GM13976 (cell line): ENCODE results near the gene UGGT1.
"Not testable (repeated sequence)": the region's sequence is repeated elsewhere in the genome, so short reads cannot be mapped to it uniquely, and the experiment has no call there.

ENCODE experiments used
- DNase-seq: peaks from one replicate; pipeline ENCODE4 v3.0.0; 2012; ENCODE audit warnings: low spot score
- in situ Hi-C: fragments of 300-500 bp; cut with MboI; formaldehyde crosslinking; loops from one replicate; pipeline ENCODE4 v1.12.0; 2022; ENCODE audit warnings: low sequenced_read_pairs, mixed read lengths, inconsistent platforms; ENCODE audit not compliant: unreplicated experiment
- TF ChIP-seq, protein P1 (sequence below): IDR thresholded peaks from 2 replicates; pipeline ENCODE4 v1.5.1; 2012; ENCODE audit warnings: borderline replicate concordance, mild to moderate bottlenecking; ENCODE audit not compliant: insufficient read depth; ENCODE audit errors: extremely low read depth, missing control alignments, control extremely low read depth

The UGGT1 gene

DNA sequence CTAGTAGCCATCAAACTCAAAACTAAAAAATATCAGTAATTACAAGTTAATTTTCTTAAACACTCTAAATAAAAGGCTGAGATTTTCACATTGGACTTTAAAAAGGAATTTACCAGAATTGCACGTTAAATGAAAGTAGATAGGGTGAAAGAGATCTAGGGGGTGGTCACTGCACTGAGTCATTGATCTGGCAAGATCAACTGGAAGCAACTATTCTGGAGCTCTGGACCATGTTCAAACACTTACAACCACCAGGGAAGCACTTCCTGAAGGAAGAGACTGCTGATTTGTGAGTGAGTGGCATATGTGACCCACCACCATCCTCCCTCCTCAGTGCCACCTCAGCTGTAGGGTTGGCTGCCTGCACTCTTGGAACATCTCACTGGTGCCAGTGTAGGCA is 111.8 kb downstream of the UGGT1 start:
- no peak for DNase-seq
- in situ Hi-C loops, result no loop called here
- TF ChIP-seq, protein P1, sequence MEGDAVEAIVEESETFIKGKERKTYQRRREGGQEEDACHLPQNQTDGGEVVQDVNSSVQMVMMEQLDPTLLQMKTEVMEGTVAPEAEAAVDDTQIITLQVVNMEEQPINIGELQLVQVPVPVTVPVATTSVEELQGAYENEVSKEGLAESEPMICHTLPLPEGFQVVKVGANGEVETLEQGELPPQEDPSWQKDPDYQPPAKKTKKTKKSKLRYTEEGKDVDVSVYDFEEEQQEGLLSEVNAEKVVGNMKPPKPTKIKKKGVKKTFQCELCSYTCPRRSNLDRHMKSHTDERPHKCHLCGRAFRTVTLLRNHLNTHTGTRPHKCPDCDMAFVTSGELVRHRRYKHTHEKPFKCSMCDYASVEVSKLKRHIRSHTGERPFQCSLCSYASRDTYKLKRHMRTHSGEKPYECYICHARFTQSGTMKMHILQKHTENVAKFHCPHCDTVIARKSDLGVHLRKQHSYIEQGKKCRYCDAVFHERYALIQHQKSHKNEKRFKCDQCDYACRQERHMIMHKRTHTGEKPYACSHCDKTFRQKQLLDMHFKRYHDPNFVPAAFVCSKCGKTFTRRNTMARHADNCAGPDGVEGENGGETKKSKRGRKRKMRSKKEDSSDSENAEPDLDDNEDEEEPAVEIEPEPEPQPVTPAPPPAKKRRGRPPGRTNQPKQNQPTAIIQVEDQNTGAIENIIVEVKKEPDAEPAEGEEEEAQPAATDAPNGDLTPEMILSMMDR, result no peak

GRCh38 chr2:128206245-128206644 is 115.2 kb downstream of the UGGT1 start:
- TF ChIP-seq, protein P1, result no peak
- DNase-seq, result no peak
- in situ Hi-C loops, result no loop called here

- no peak for DNase-seq
- TF ChIP-seq, protein P1, result no peak
- in situ Hi-C loops, result no loop called here
Measured at GRCh38 chr2:128208023-128208422, 117.0 kb downstream of the UGGT1 start.

GRCh38 chr2:128208631-128209324 is 117.8 kb downstream of the UGGT1 start:
- in situ Hi-C loops, DNase-seq: not testable (repeated sequence)

DNA sequence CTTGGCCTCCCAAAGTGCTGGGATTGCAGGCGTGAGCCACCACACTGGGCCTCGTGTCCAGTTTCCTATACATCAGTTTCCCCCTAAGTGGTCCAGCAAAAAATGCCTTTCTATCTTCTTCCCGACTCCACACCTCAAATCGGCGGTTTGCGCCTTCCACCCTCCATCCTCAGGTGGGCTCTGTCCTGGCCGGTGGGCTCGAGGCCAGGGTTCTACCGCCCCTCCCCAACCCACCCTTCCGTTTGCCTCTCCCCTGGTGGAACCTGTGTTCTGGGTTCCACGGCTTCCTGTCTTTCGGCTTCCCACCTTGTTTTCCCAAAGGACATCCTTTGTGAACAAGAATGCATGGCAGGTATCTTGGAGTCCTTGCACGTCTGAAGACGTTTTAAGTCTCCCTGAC is 123.3 kb downstream of the UGGT1 start:
- TF ChIP-seq, protein P1, result no peak
- DNase-seq, result no peak
- in situ Hi-C loops, result no loop called here

DNA sequence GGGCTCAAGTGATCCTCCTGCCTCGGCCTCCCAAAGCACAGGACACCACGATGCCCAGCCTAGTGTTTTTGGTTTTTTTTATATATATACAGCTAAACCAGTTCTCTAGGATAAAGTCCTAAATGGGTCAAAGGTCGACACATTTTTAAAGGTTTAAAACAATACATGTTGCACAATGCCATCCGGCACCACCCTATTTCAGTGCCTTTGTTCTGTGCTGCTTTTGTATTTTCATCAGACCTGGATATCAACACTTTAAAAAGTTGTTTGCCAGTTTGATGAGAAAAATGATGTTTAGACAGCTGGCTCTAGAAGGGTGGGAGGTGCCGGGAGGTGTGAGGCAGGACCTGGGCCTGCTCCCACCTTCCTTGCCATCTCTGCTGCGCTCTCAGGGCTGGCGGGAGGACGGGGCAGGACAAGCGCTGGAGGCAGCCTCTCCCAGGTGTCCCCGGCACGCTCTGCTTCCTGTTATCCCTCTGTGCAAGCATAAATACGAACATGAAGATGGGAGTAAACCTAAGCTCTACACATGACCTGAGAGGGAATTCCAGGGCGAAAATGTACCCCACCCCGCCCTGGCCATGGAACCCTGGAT is 124.0 kb downstream of the UGGT1 start:
- no peak for DNase-seq
- in situ Hi-C loops, result no loop called here
- TF ChIP-seq, protein P1, result no peak

- in situ Hi-C loops, result no loop called here
- no peak for DNase-seq
- TF ChIP-seq, protein P1, result no peak
Measured at GRCh38 chr2:128215897-128216642, 125.1 kb downstream of the UGGT1 start.
